ENCODE measurements around the gene HAO2. TPM values are rescaled to one million over a fixed set of nuclear protein-coding genes. Genes with fewer than 3 reads are reported as not detected.

HAO2 gene
- total RNA-seq, 3 donors from 2014 or later (not counting 1 experiment from before 2014, with no cell fraction given), result not detected

- Mint-ChIP-seq H3K27ac (no peak overlapping the region), H3K4me1 (no peaks in the 10 kb centered on the region), H3K36me3 (no peaks in the 10 kb centered on the region), H3K27me3 (ENCODE audit: low read depth in 2 of 2) (peaks cover 2 to 13% of the 10 kb centered on the region in 2 donors), H3K4me3 (no peak overlapping the region), H3K9me3 (peaks cover 2 to 10% of the 10 kb centered on the region in 2 donors)
- Histone ChIP-seq H3K27ac (ENCODE audit: low read length) (no peak overlapping the region), H3K4me3 (ENCODE audit: low read length) (no peak overlapping the region), H3K27me3 (ENCODE audit: control insufficient read depth, insufficient read depth, low read length) (no peaks in the 10 kb centered on the region), H3K9me3 (ENCODE audit: control insufficient read depth, insufficient read depth, low read length) (no peaks in the 10 kb centered on the region), H3K4me1 (ENCODE audit: control insufficient read depth, insufficient read depth, low read length) (no peaks in the 10 kb centered on the region), H3K36me3 (ENCODE audit: control insufficient read depth, insufficient read depth, low read length) (no peaks in the 10 kb centered on the region)
- ATAC-seq (no peak), DNase-seq (no peak)
- no peak for TF ChIP-seq CTCF (IDR thresholded peaks at IDR 0.05)
- WGBS (ENCODE audit: insufficient coverage), result 92% methylated on average over 1 of the region's 1 CpG
- intact Hi-C loops (cut with micrococcal nuclease), result no loop called here
Observed at GRCh38 chr1:119394085-119394484, 25.5 kb downstream of the HAO2 start.

- Histone ChIP-seq H3K4me3 (ENCODE audit: low read length) (no peak overlapping the region), H3K27me3 (ENCODE audit: control insufficient read depth, insufficient read depth, low read length) (no peaks in the 10 kb centered on the region), H3K4me1 (ENCODE audit: control insufficient read depth, insufficient read depth, low read length) (no peaks in the 10 kb centered on the region), H3K9me3 (ENCODE audit: control insufficient read depth, insufficient read depth, low read length) (no peaks in the 10 kb centered on the region), H3K36me3 (ENCODE audit: control insufficient read depth, insufficient read depth, low read length) (no peaks in the 10 kb centered on the region), H3K27ac (ENCODE audit: low read length) (no peak overlapping the region)
- Mint-ChIP-seq H3K36me3 (no peaks in the 10 kb centered on the region), H3K4me3 (no peak overlapping the region), H3K4me1 (no peaks in the 10 kb centered on the region), H3K27me3 (ENCODE audit: low read depth in 2 of 2) (peaks cover 0 to 2% of the 10 kb centered on the region in 2 donors), H3K27ac (no peak overlapping the region), H3K9me3 (peaks cover 2 to 9% of the 10 kb centered on the region in 2 donors)
- no peak for DNase-seq
- TF ChIP-seq CTCF (IDR thresholded peaks at IDR 0.05), result no peak
- ATAC-seq, result no peak
- intact Hi-C loops (cut with micrococcal nuclease), result no loop called here
Observed at GRCh38 chr1:119396982-119397381, 28.4 kb downstream of the HAO2 start.

- Mint-ChIP-seq H3K27me3 (ENCODE audit: low read depth in 2 of 2) (peaks cover 0 to 2% of the 10 kb centered on the region in 2 donors), H3K4me1 (no peaks in the 10 kb centered on the region), H3K36me3 (no peaks in the 10 kb centered on the region), H3K4me3 (no peak overlapping the region), H3K9me3 (peaks cover 2 to 12% of the 10 kb centered on the region in 2 donors), H3K27ac (no peak overlapping the region)
- Histone ChIP-seq H3K36me3 (ENCODE audit: control insufficient read depth, insufficient read depth, low read length) (no peaks in the 10 kb centered on the region), H3K4me1 (ENCODE audit: control insufficient read depth, insufficient read depth, low read length) (no peaks in the 10 kb centered on the region), H3K27ac (ENCODE audit: low read length) (no peak overlapping the region), H3K9me3 (ENCODE audit: control insufficient read depth, insufficient read depth, low read length) (no peaks in the 10 kb centered on the region), H3K27me3 (ENCODE audit: control insufficient read depth, insufficient read depth, low read length) (no peaks in the 10 kb centered on the region), H3K4me3 (ENCODE audit: low read length) (no peak overlapping the region)
- no peak for TF ChIP-seq CTCF (IDR thresholded peaks at IDR 0.05)
- intact Hi-C loops (cut with micrococcal nuclease), result no loop called here
- ATAC-seq (no peak), DNase-seq (no peak)
- WGBS (ENCODE audit: insufficient coverage), result 81% methylated on average over 2 of the region's 3 CpGs
Observed at GRCh38 chr1:119397986-119398385, 29.4 kb downstream of the HAO2 start.

- Mint-ChIP-seq H3K36me3 (no peaks in the 10 kb centered on the region), H3K9me3 (peaks cover 8 to 12% of the 10 kb centered on the region in 2 donors), H3K4me1 (no peaks in the 10 kb centered on the region), H3K27ac (no peak overlapping the region), H3K27me3 (ENCODE audit: low read depth in 2 of 2) (no peaks in the 10 kb centered on the region), H3K4me3 (no peak overlapping the region)
- no peak for DNase-seq
- no peaks in the 10 kb centered on the region for H3K4me1 ChIP-seq (ENCODE audit: control insufficient read depth, insufficient read depth, low read length)
- no peak overlapping the region for H3K4me3 ChIP-seq (ENCODE audit: low read length)
- intact Hi-C loops (cut with micrococcal nuclease), result no loop called here
- ATAC-seq, result no peak
- peaks cover 6% of the 10 kb centered on the region for H3K9me3 ChIP-seq (ENCODE audit: control insufficient read depth, insufficient read depth, low read length)
- WGBS (ENCODE audit: insufficient coverage), result 21% methylated on average over 2 of the region's 2 CpGs
- no peak overlapping the region for H3K27ac ChIP-seq (ENCODE audit: low read length)
- no peaks in the 10 kb centered on the region for H3K27me3 ChIP-seq (ENCODE audit: control insufficient read depth, insufficient read depth, low read length)
- H3K36me3 ChIP-seq (ENCODE audit: control insufficient read depth, insufficient read depth, low read length), result no peaks in the 10 kb centered on the region
- TF ChIP-seq CTCF (IDR thresholded peaks at IDR 0.05), result no peak
Observed at GRCh38 chr1:119404736-119405135, 36.2 kb downstream of the HAO2 start.

All from natural killer cell (primary cell).